Activated T-cell treated with anti-CD3 and anti-CD28 coated beads for 48 hours (primary cell): ENCODE data around the gene MAST3.
A peak's percentile ranks its signal among the peaks of the same experiment; 100 is the strongest.

Experiments
- DNase-seq: peaks from one replicate; pipeline ENCODE4 v3.0.0-alpha.2; 2020; ENCODE audit warnings: low read depth

MAST3 gene

GRCh38 chr19:18112989-18113478, 15.5 kb downstream of the MAST3 start:
- DNase-seq: peak; percentile 73

- no peak for DNase-seq
Observed at GRCh38 chr19:18113827-18114226, 16.2 kb downstream of the MAST3 start.

GRCh38 chr19:18114483-18114882, 16.9 kb downstream of the MAST3 start:
- no peak for DNase-seq

GRCh38 chr19:18117364-18117691, 19.8 kb downstream of the MAST3 start:
- DNase-seq: no peak

GRCh38 chr19:18117692-18118378, 20.3 kb downstream of the MAST3 start:
- peak; percentile 96 for DNase-seq

GRCh38 chr19:18118420-18119012, 20.9 kb downstream of the MAST3 start:
- no peak for DNase-seq

GRCh38 chr19:18119013-18119716, 21.6 kb downstream of the MAST3 start:
- DNase-seq: no peak

GRCh38 chr19:18119717-18120105, 22.1 kb downstream of the MAST3 start:
- DNase-seq: no peak

- no peak for DNase-seq
Observed at GRCh38 chr19:18120127-18120526, 22.5 kb downstream of the MAST3 start.

GRCh38 chr19:18121166-18121565, 23.6 kb downstream of the MAST3 start:
- no peak for DNase-seq

GRCh38 chr19:18122424-18122823, 24.8 kb downstream of the MAST3 start:
- DNase-seq: no peak

- no peak for DNase-seq
Observed at GRCh38 chr19:18122860-18123795, 25.6 kb downstream of the MAST3 start.

GRCh38 chr19:18123819-18124218, 26.2 kb downstream of the MAST3 start:
- no peak for DNase-seq

- DNase-seq: no peak
Observed at GRCh38 chr19:18126097-18126496, 28.5 kb downstream of the MAST3 start.

- no peak for DNase-seq
Observed at GRCh38 chr19:18128044-18128443, 30.5 kb downstream of the MAST3 start.

GRCh38 chr19:18128805-18129204, 31.2 kb downstream of the MAST3 start:
- no peak for DNase-seq

GRCh38 chr19:18130523-18131242, 33.1 kb downstream of the MAST3 start:
- DNase-seq: no peak

- no peak for DNase-seq
Observed at GRCh38 chr19:18131841-18132596, 34.4 kb downstream of the MAST3 start.

- DNase-seq: no peak
Observed at GRCh38 chr19:18135712-18136584, 38.4 kb downstream of the MAST3 start.

GRCh38 chr19:18137242-18137641, 39.7 kb downstream of the MAST3 start:
- DNase-seq: no peak
